Measurements from ENCODE around the gene PATL1.
"Not testable (repeated sequence)": the region's sequence is repeated elsewhere in the genome, so short reads cannot be mapped to it uniquely, and the experiment has no call there.

The PATL1 gene

GRCh38 chr11:59691156-59691555 lies 22.3 kb upstream of the PATL1 start:
- peaks cover 8% of the 10 kb centered on the region for H3K9me3 ChIP-seq (ENCODE audit: severe bottlenecking)
- DNase-seq = no peak
- H3K27ac ChIP-seq = no peak overlapping the region
- no peaks in the 10 kb centered on the region for H3K27me3 ChIP-seq (ENCODE audit: insufficient read depth, low read depth, severe bottlenecking)
- no peak overlapping the region for H3K4me3 ChIP-seq (ENCODE audit: low read depth, low read length)
- TF ChIP-seq, protein P1, sequence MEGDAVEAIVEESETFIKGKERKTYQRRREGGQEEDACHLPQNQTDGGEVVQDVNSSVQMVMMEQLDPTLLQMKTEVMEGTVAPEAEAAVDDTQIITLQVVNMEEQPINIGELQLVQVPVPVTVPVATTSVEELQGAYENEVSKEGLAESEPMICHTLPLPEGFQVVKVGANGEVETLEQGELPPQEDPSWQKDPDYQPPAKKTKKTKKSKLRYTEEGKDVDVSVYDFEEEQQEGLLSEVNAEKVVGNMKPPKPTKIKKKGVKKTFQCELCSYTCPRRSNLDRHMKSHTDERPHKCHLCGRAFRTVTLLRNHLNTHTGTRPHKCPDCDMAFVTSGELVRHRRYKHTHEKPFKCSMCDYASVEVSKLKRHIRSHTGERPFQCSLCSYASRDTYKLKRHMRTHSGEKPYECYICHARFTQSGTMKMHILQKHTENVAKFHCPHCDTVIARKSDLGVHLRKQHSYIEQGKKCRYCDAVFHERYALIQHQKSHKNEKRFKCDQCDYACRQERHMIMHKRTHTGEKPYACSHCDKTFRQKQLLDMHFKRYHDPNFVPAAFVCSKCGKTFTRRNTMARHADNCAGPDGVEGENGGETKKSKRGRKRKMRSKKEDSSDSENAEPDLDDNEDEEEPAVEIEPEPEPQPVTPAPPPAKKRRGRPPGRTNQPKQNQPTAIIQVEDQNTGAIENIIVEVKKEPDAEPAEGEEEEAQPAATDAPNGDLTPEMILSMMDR (IDR thresholded peaks at IDR 0.05; ENCODE audit: low read depth, low read length) = no peak
- no peaks in the 10 kb centered on the region for H3K36me3 ChIP-seq

DNA sequence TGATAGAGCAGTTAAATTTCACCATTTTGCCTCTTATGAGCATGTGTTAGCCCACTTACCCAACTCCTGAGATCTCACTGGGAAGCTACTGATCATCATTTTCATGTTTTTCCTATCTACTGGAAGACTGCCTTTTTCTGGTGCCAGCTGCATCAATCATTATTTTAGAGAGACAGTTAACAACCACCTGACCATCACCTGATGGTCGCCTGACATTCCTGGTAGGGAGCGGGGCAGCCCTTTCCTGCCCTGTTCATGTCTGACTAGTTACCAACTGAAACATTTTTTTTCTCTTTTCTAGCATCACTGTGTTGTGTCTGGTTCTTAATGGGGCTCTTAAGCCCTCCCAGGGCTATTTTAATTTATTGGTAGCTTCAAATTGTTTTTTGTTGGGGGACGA lies 20.2 kb upstream of the PATL1 start:
- TF ChIP-seq, protein P1 (IDR thresholded peaks at IDR 0.05; ENCODE audit: low read depth, low read length) = no peak

DNA sequence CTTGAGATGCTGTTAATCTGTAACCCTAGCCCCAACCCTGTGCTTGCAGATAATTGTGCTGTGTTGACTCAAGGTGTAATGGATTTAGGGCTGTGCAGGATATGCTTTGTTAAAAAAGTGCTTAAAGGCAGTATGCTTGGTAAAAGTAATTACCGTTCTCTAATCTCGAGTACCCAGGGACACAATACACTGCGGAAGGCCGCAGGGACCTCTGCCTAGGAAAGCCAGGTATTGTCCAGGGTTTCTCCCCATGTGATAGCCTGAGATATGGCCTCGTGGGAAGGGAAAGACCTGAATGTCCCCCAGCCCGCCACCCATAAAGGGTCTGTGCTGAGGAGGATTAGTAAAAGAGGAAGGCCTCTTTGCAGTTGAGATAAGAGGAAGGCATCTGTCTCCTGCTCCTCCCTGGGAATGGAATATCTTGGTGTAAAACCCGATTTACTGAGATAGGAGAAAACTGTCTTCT lies 12.5 kb upstream of the PATL1 start:
- peak; percentile 24 for DNase-seq
- not testable (repeated sequence) for H3K36me3 ChIP-seq; H3K27me3 ChIP-seq (ENCODE audit: insufficient read depth, low read depth, severe bottlenecking); H3K4me3 ChIP-seq (ENCODE audit: low read depth, low read length)
- peaks cover 15% of the 10 kb centered on the region for H3K9me3 ChIP-seq (ENCODE audit: severe bottlenecking)
- peak overlapping the region; percentile 56 for H3K27ac ChIP-seq

More for the DNA sequence above, 20.2 kb upstream of the PATL1 start:
- H3K9me3 ChIP-seq (ENCODE audit: severe bottlenecking) = peaks cover 11% of the 10 kb centered on the region
- H3K27me3 ChIP-seq (ENCODE audit: insufficient read depth, low read depth, severe bottlenecking) = no peaks in the 10 kb centered on the region
- H3K27ac ChIP-seq = no peak overlapping the region
- H3K4me3 ChIP-seq (ENCODE audit: low read depth, low read length) = no peak overlapping the region
- no peak for DNase-seq
- H3K36me3 ChIP-seq = no peaks in the 10 kb centered on the region

GRCh38 chr11:59680287-59681154 lies 11.7 kb upstream of the PATL1 start:
- Histone ChIP-seq H3K27me3 (ENCODE audit: insufficient read depth, low read depth, severe bottlenecking) (no peaks in the 10 kb centered on the region), H3K9me3 (ENCODE audit: severe bottlenecking) (peaks cover 15% of the 10 kb centered on the region), H3K4me3 (ENCODE audit: low read depth, low read length) (no peak overlapping the region), H3K27ac (peak overlapping the region; percentile 56; the same call in 1 of the 2 replicates), H3K36me3 (no peaks in the 10 kb centered on the region)
- TF ChIP-seq, protein P1 (IDR thresholded peaks at IDR 0.05; ENCODE audit: low read depth, low read length) = peak; percentile 81
- DNase-seq = peak; percentile 87

- no peaks in the 10 kb centered on the region for H3K36me3 ChIP-seq
- TF ChIP-seq, protein P1 (IDR thresholded peaks at IDR 0.05; ENCODE audit: low read depth, low read length) = no peak
- DNase-seq = no peak
- H3K9me3 ChIP-seq (ENCODE audit: severe bottlenecking) = peaks cover 14% of the 10 kb centered on the region
- H3K27ac ChIP-seq = peak overlapping the region; percentile 38
- no peak overlapping the region for H3K4me3 ChIP-seq (ENCODE audit: low read depth, low read length)
- H3K27me3 ChIP-seq (ENCODE audit: insufficient read depth, low read depth, severe bottlenecking) = no peaks in the 10 kb centered on the region
Observed at GRCh38 chr11:59679347-59679746, 10.5 kb upstream of the PATL1 start.

DNA sequence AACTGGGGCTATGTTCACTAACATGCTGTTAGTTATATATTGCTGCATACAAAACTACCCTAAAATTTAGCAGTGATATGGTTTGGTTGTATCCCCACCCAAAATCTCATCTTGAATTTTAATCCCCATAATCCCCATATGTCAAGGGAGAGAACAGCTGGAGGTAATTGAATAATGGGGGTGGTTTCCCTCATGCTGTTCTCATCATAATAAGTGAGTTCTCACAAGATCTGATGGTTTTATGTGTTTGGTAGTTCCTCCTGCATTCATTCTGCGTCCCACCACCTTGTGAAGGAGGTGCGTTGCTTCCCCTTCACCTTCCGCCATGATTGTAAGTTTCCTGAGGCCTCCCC lies 10.0 kb upstream of the PATL1 start:
- TF ChIP-seq, protein P1 (IDR thresholded peaks at IDR 0.05; ENCODE audit: low read depth, low read length) = no peak

More for the DNA sequence above, 10.0 kb upstream of the PATL1 start:
- no peak for DNase-seq
- no peaks in the 10 kb centered on the region for H3K27me3 ChIP-seq (ENCODE audit: insufficient read depth, low read depth, severe bottlenecking)
- peaks cover 12% of the 10 kb centered on the region for H3K9me3 ChIP-seq (ENCODE audit: severe bottlenecking)
- no peaks in the 10 kb centered on the region for H3K36me3 ChIP-seq
- H3K27ac ChIP-seq = peak overlapping the region; percentile 38
- H3K4me3 ChIP-seq (ENCODE audit: low read depth, low read length) = no peak overlapping the region

All from WERI-Rb-1 (cell line).